HL-60/S4 (cell line): ENCODE results near the gene ESRRG.

Experiments used
- in situ Hi-C: fragments of 300-500 bp; cut with MboI; formaldehyde crosslinking; loops from 2 replicates; pipeline ENCODE4 v1.14.3; 2022; ENCODE audit warnings: low sequenced_read_pairs

The ESRRG gene

DNA sequence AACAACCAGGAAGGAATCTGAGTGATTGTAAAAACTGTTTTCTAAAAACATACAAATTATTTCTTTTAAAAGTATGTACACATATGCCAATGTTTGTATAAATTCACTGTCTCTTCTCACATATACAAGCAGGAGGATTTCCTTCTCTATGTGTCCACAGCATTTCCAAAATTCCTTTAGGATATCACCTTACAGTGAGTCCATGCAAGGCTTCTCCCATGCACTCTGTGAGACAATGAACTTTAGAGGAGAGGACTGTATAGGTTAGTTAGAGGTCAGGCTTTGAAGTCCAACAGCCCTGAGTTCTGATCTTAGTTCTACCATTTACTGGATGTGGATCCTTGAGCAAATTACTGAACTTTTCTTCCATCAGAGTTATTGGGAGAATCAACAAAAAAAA, 265.9 kb downstream of the ESRRG start:
- in situ Hi-C loops: no loop called here

- in situ Hi-C loops: no loop called here
Observed at GRCh38 chr1:216456682-216457081, 266.5 kb downstream of the ESRRG start.

DNA sequence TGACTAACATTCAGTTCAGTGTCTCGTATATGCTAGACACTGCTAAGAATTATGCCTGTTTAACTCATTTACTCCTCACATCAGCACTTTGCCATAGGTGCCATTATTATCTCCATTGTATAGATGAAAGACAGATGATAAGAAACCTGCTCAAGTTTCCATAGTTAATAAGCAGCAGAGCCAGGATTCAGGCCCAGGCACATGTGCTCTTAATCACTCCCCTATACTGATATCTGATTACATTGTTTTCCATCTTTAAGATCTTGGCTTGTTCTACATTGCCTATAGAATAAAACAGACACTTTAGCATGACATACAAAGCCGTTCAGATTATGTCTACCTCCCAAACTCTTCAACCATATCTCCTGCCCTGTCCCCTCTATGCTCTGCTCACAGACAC, 269.5 kb downstream of the ESRRG start:
- in situ Hi-C loops: no loop called here
